Hematopoietic multipotent progenitor cell treated with erythropoietin and hydrocortisone succinate and interleukin-3 and kit ligand, for 17 days (in vitro differentiated cells): ENCODE measurements around the gene MYH13.

ENCODE experiments used
- DNase-seq: peaks from one replicate; pipeline ENCODE4 v3.0.0-alpha.2; 2015; ENCODE audit warnings: low spot score

MYH13 gene

GRCh38 chr17:10251212-10251948 lies 121.4 kb downstream of the MYH13 start:
- DNase-seq, result no peak
